Measurements from ENCODE around the gene ABAT. TPM values are rescaled to one million over a fixed set of nuclear protein-coding genes. Genes with fewer than 3 reads are reported as not detected.

The ABAT gene
- total and polyA plus RNA-seq, 9 donors: 9.9 to 25.8 (median 22.2) TPM

DNA sequence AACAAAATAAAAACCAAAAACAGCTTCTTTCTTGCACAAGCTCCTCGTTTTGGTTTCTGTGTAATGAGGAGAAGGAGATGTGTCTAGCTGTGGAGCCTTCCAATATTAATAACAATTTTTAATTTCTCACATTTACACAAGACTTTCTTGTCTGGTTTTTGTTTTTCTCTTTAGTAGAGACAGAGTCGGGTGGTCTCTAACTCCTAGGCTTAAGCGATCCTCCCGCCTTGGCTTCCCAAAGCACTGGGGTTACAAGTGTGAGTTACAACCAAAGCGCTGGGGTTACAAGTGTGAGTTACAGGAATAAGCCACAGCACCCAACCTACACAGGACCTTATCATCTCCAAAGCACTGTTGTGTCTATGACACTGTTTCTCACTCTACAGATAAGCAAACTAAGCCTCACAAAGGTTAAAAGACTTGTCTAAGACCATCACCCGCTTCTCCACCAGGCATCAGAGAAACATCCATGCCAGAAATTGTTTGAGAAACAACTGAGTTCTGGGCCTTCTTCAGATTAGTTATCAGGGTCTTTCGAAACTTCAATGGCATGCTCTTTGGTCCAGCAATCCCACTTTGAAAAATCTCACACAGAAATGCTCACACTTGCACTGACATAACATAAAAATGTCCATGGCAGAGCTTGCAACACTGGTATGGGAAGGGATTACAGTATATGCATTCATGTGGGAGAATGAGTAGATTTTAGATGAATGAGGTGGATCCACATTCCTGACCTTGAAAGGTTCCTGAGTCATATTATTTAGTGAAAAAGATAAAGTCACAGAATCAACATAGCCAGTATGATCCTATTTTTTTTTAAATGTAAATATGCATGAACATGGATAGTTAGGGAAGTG is 3.9 kb downstream of the ABAT start:
- no peak for DNase-seq
- WGBS (ENCODE audit: insufficient coverage): 88% methylated on average over 1 of the region's 7 CpGs
- Histone ChIP-seq H3K4me1 (ENCODE audit: control insufficient read depth, insufficient read depth, low read length) (peaks cover 18% of the 10 kb centered on the region), H3K36me3 (ENCODE audit: control insufficient read depth, insufficient read depth, low read length) (no peaks in the 10 kb centered on the region), H3K9me3 (replicated peaks; ENCODE audit: control insufficient read depth, low read depth, low read length) (peaks cover 6% of the 10 kb centered on the region), H3K27ac (ENCODE audit: low read length) (no peak overlapping the region), H3K27me3 (ENCODE audit: control insufficient read depth, insufficient read depth, low read length) (no peaks in the 10 kb centered on the region), H3K4me3 (ENCODE audit: low read length) (no peak overlapping the region)

DNA sequence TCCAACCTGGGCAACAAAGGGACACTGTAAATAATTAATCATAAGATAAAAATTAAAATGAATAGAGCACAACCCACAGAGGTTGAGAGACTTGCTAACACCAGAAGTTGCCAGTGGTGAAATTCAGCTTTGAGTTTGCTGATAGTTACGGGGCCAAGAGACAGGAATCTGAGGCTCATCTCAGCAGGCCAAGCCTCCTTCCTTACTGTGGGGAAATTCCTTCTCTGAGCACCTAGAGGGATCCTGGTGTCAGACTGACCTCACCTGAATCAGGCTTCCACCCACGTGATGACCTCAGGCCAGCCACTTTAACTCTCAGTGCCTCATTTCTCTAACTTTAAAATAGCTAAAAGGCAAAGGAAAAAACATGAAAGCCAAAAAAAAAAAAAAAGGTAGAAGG is 4.7 kb downstream of the ABAT start:
- WGBS (ENCODE audit: insufficient coverage): 100% methylated on average over 1 of the region's 2 CpGs
- Histone ChIP-seq H3K4me1 (ENCODE audit: control insufficient read depth, insufficient read depth, low read length) (peaks cover 13% of the 10 kb centered on the region), H3K36me3 (ENCODE audit: control insufficient read depth, insufficient read depth, low read length) (no peaks in the 10 kb centered on the region), H3K9me3 (replicated peaks; ENCODE audit: control insufficient read depth, low read depth, low read length) (peaks cover 6% of the 10 kb centered on the region), H3K4me3 (ENCODE audit: low read length) (no peak overlapping the region), H3K27me3 (ENCODE audit: control insufficient read depth, insufficient read depth, low read length) (no peaks in the 10 kb centered on the region), H3K27ac (ENCODE audit: low read length) (no peak overlapping the region)
- DNase-seq: no peak

- H3K27me3 ChIP-seq (ENCODE audit: control insufficient read depth, insufficient read depth, low read length): no peaks in the 10 kb centered on the region
- no peak overlapping the region for H3K4me3 ChIP-seq (ENCODE audit: low read length)
- H3K9me3 ChIP-seq (replicated peaks; ENCODE audit: control insufficient read depth, low read depth, low read length): peaks cover 6% of the 10 kb centered on the region
- no peak for DNase-seq
- WGBS (ENCODE audit: insufficient coverage): 87% methylated on average over 6 of the region's 9 CpGs
- H3K4me1 ChIP-seq (ENCODE audit: control insufficient read depth, insufficient read depth, low read length): peaks cover 13% of the 10 kb centered on the region
- no peak overlapping the region for H3K27ac ChIP-seq (ENCODE audit: low read length)
- no peaks in the 10 kb centered on the region for H3K36me3 ChIP-seq (ENCODE audit: control insufficient read depth, insufficient read depth, low read length)
Measured at GRCh38 chr16:8682551-8683259, 8.3 kb downstream of the ABAT start.

GRCh38 chr16:8683640-8684039 is 9.2 kb downstream of the ABAT start:
- Histone ChIP-seq H3K4me3 (ENCODE audit: low read length) (no peak overlapping the region), H3K27me3 (ENCODE audit: control insufficient read depth, insufficient read depth, low read length) (no peaks in the 10 kb centered on the region), H3K9me3 (replicated peaks; ENCODE audit: control insufficient read depth, low read depth, low read length) (peaks cover 6% of the 10 kb centered on the region), H3K4me1 (ENCODE audit: control insufficient read depth, insufficient read depth, low read length) (peaks cover 13% of the 10 kb centered on the region), H3K27ac (ENCODE audit: low read length) (no peak overlapping the region), H3K36me3 (ENCODE audit: control insufficient read depth, insufficient read depth, low read length) (no peaks in the 10 kb centered on the region)
- WGBS (ENCODE audit: insufficient coverage): 82% methylated on average over 3 of the region's 4 CpGs
- no peak for DNase-seq

DNA sequence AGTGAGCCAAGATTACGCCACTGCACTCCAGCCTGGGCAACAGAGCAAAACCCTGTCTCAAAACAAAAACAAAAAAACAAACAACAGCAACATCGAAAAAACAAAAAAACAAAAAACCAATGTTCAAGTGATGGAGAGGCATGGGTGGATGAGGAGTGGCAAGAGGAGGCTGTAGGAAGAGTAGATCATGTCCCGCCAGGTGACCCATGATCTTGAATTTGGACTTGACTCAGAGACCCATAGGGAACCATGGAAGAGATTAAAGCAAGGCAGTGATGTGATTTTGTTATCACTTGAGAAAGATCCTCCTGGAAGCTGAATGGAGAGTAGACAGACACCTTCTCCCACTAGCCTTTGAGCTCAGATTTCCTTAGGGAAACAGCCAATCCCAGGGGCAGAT is 11.2 kb downstream of the ABAT start:
- no peak overlapping the region for H3K27ac ChIP-seq (ENCODE audit: low read length)
- H3K4me1 ChIP-seq (ENCODE audit: control insufficient read depth, insufficient read depth, low read length): peaks cover 13% of the 10 kb centered on the region
- DNase-seq: no peak
- H3K9me3 ChIP-seq (replicated peaks; ENCODE audit: control insufficient read depth, low read depth, low read length): peaks cover 14% of the 10 kb centered on the region
- H3K4me3 ChIP-seq (ENCODE audit: low read length): no peak overlapping the region
- 100% methylated on average over 1 of the region's 3 CpGs for WGBS (ENCODE audit: insufficient coverage)
- peaks cover 3% of the 10 kb centered on the region for H3K36me3 ChIP-seq (ENCODE audit: control insufficient read depth, insufficient read depth, low read length)
- H3K27me3 ChIP-seq (ENCODE audit: control insufficient read depth, insufficient read depth, low read length): no peaks in the 10 kb centered on the region

GRCh38 chr16:8686031-8686621 is 11.7 kb downstream of the ABAT start:
- H3K27me3 ChIP-seq (ENCODE audit: control insufficient read depth, insufficient read depth, low read length): no peaks in the 10 kb centered on the region
- WGBS (ENCODE audit: insufficient coverage): 15% methylated on average over 7 of the region's 7 CpGs
- H3K36me3 ChIP-seq (ENCODE audit: control insufficient read depth, insufficient read depth, low read length): peaks cover 3% of the 10 kb centered on the region
- peaks cover 13% of the 10 kb centered on the region for H3K4me1 ChIP-seq (ENCODE audit: control insufficient read depth, insufficient read depth, low read length)
- peaks cover 14% of the 10 kb centered on the region for H3K9me3 ChIP-seq (replicated peaks; ENCODE audit: control insufficient read depth, low read depth, low read length)
- H3K27ac ChIP-seq (ENCODE audit: low read length): no peak overlapping the region
- H3K4me3 ChIP-seq (ENCODE audit: low read length): no peak overlapping the region
- no peak for DNase-seq

DNA sequence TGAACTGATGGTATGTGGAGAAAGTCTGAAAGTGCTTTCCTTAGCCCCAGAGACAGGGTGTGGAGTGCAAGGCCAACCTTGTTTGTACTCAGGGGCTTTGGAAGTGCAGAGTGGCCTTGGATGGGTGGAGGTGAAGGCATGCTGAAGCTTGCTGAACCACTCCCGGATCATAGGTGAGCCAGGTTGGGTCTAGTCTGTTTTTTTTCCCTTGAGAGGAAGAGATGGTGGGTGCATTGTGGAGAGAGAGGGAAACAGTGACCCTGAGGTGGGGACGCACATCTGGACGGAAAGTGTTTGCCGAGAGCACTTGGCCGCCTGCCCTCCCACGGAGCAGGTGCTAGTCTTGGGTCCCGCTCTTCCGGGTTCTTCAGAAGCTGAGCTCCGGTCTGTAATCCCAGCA is 12.5 kb downstream of the ABAT start:
- peaks cover 14% of the 10 kb centered on the region for H3K9me3 ChIP-seq (replicated peaks; ENCODE audit: control insufficient read depth, low read depth, low read length)
- DNase-seq: no peak
- WGBS (ENCODE audit: insufficient coverage): 49% methylated on average over 7 of the region's 9 CpGs
- peaks cover 13% of the 10 kb centered on the region for H3K4me1 ChIP-seq (ENCODE audit: control insufficient read depth, insufficient read depth, low read length)
- H3K4me3 ChIP-seq (ENCODE audit: low read length): no peak overlapping the region
- peaks cover 3% of the 10 kb centered on the region for H3K36me3 ChIP-seq (ENCODE audit: control insufficient read depth, insufficient read depth, low read length)
- H3K27me3 ChIP-seq (ENCODE audit: control insufficient read depth, insufficient read depth, low read length): no peaks in the 10 kb centered on the region
- no peak overlapping the region for H3K27ac ChIP-seq (ENCODE audit: low read length)

DNA sequence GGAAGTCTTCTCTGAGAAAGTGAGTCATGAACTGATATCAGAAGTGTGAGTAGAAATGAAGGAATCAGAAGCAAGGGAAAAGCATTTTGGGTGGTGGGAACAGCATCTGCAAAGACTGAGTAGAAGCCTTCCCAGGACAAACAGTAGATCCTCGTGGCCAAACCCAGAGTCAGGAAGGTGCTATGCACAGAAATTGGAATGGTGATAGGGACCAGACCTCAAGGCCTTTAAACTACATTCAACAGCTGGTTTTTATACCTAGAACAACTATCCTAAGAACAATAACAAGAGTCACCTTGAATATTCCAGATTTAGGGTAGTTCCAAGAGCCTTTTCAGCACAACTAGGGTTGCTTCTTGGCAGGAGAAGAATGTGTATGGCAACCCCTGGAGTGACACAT is 15.3 kb downstream of the ABAT start:
- H3K4me3 ChIP-seq (ENCODE audit: low read length): no peak overlapping the region
- no CpG with 5 or more reads among the region's 1 CpG for WGBS (ENCODE audit: insufficient coverage)
- H3K27ac ChIP-seq (ENCODE audit: low read length): no peak overlapping the region
- no peaks in the 10 kb centered on the region for H3K27me3 ChIP-seq (ENCODE audit: control insufficient read depth, insufficient read depth, low read length)
- H3K9me3 ChIP-seq (replicated peaks; ENCODE audit: control insufficient read depth, low read depth, low read length): peaks cover 14% of the 10 kb centered on the region
- peaks cover 3% of the 10 kb centered on the region for H3K36me3 ChIP-seq (ENCODE audit: control insufficient read depth, insufficient read depth, low read length)
- H3K4me1 ChIP-seq (ENCODE audit: control insufficient read depth, insufficient read depth, low read length): peaks cover 14% of the 10 kb centered on the region
- no peak for DNase-seq

DNA sequence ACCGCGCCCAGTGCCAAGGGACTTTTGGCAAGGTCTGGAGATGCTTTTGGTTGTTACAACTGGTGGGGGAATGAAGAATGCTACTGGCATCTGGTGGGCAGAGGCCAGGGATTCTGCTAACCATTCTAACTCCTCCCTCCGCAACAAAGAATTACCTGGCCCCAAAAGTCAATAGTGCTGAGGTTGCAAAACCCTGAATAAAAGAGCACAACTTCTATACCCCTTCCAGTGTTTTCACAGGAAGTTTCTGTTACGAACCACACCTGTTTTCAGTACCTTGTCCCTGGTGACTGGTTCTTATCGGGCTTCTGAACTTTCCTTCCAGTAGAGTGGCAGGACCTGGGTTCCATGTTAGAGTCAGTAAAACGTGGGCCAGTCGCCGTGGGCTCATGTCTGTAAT is 17.3 kb downstream of the ABAT start:
- Histone ChIP-seq H3K4me3 (ENCODE audit: low read length) (no peak overlapping the region), H3K9me3 (replicated peaks; ENCODE audit: control insufficient read depth, low read depth, low read length) (peaks cover 14% of the 10 kb centered on the region), H3K27ac (ENCODE audit: low read length) (no peak overlapping the region), H3K4me1 (ENCODE audit: control insufficient read depth, insufficient read depth, low read length) (peaks cover 12% of the 10 kb centered on the region), H3K27me3 (ENCODE audit: control insufficient read depth, insufficient read depth, low read length) (no peaks in the 10 kb centered on the region), H3K36me3 (ENCODE audit: control insufficient read depth, insufficient read depth, low read length) (peaks cover 3% of the 10 kb centered on the region)
- DNase-seq: no peak
- WGBS (ENCODE audit: insufficient coverage): 90% methylated on average over 5 of the region's 8 CpGs

Measured in muscle of leg (tissue), 11 donors.